ENCODE results near the gene MGAT5B. TPM values are rescaled to one million over a fixed set of nuclear protein-coding genes. Genes with fewer than 3 reads are reported as not detected.

MGAT5B gene
- total and polyA plus RNA-seq, 10 of the 15 experiments (the other 5 are each of a cell fraction or from before 2014, with no cell fraction given) = 0.13 TPM; not detected in 9

DNA sequence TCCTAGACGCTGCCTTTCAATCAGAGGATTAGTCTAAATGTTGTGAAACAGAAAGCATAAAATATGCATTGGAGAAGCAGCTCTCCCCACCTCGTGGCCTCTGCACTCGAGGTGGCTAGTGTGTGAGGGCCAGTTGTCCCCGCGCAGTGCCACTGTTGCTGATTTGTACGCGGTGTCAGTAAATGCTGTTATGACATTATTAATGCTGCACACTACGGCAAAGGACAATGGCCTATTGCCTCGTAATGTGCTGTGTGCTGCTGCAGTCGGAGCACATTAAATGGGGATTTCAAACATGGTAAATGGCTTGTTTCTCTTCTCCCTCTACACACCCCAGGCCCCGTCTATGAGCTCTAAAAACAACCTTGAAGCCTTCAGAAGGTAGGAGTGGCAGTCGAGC, 5.7 kb upstream of the MGAT5B start (continued):
- TF ChIP-seq MAX (IDR thresholded peaks at IDR 0.05; ENCODE audit: low read depth, low read length) = no peak
- no peak for TF ChIP-seq ZNF207 (IDR thresholded peaks at IDR 0.05; ENCODE audit: borderline replicate concordance)
- TF ChIP-seq TAF1 (IDR thresholded peaks at IDR 0.05; ENCODE audit: borderline replicate concordance, low read depth, low read length) = no peak
- no peak for TF ChIP-seq MTA2 (IDR thresholded peaks at IDR 0.05; ENCODE audit: low read depth)

GRCh38 chr17:76864024-76864423, 4.2 kb upstream of the MGAT5B start:
- Histone ChIP-seq H3K27me3 (replicated peaks in 1 of 2; ENCODE audit: control insufficient read depth in 2 of 2, insufficient read depth in 2 of 2, low read length in 1 of 2) (peaks cover 0 to 1% of the 10 kb centered on the region in 2 experiments; a peak in 2 of 4 replicates), H2AFZ (ENCODE audit: control insufficient read depth, low read depth, low read length) (no peak overlapping the region), H3K9me3 (replicated peaks; ENCODE audit: control insufficient read depth, insufficient read depth, low read length) (no peaks in the 10 kb centered on the region), H3K9ac (ENCODE audit: control insufficient read depth, insufficient read depth, low read length) (no peak overlapping the region), H3K4me1 (ENCODE audit: control insufficient read depth, insufficient read depth, low read length) (no peaks in the 10 kb centered on the region; the same call in 1 of the 2 replicates), H3K27ac (ENCODE audit: control insufficient read depth, insufficient read depth) (no peak overlapping the region), H3K79me2 (ENCODE audit: control insufficient read depth, insufficient read depth, low read length) (no peaks in the 10 kb centered on the region), H3K4me3 (no peak overlapping the region), H3K36me3 (ENCODE audit: control insufficient read depth in 2 of 2, insufficient read depth in 2 of 2, low read length in 1 of 2) (no peaks in the 10 kb centered on the region), H3K4me2 (ENCODE audit: control insufficient read depth, insufficient read depth) (no peak overlapping the region), H4K20me1 (ENCODE audit: control insufficient read depth, insufficient read depth) (no peaks in the 10 kb centered on the region)
- POLR2A ChIA-PET = no interaction called here
- RAD21 ChIA-PET (ENCODE audit: unreplicated experiment) = no interaction called here
- ATAC-seq (no peak), FAIRE-seq (no peak), DNase-seq (ENCODE audit: low read depth, low spot score) (no peak)
- in situ Hi-C loops (cut with MboI) = no loop called here
- CTCF ChIA-PET = no interaction called here
- intact Hi-C loops (cut with micrococcal nuclease; ENCODE audit: unreplicated experiment) = loop anchor here (10.0 kb wide), 1 partner anchor 381 kb away; no protein-coding TSS in a partner anchor
- 32% methylated on average over 7 of the region's 7 CpGs for WGBS (ENCODE audit: insufficient coverage, insufficient replicate concordance, low lambda C conversion rate, missing lambda C conversion rate)
- SMC1A ChIA-PET (ENCODE audit: uncharacterized antibody, unreplicated experiment) = no interaction called here
- TF ChIP-seq E4F1 (IDR thresholded peaks at IDR 0.05; ENCODE audit: borderline replicate concordance, partially characterized antibody) (no peak), FOS (IDR thresholded peaks at IDR 0.05; ENCODE audit: borderline replicate concordance, extremely low read depth, insufficient read length) (no peak), NFYA (IDR thresholded peaks at IDR 0.05; ENCODE audit: borderline replicate concordance, low read depth, low read length) (no peak), CHD1 (IDR thresholded peaks at IDR 0.05; ENCODE audit: low read depth, low read length) (no peak), TBL1XR1 (IDR thresholded peaks at IDR 0.05; ENCODE audit: low read depth, low read length) (no peak), ZNF592 (IDR thresholded peaks at IDR 0.05) (no peak), CEBPB (IDR thresholded peaks at IDR 0.05; ENCODE audit: borderline replicate concordance in 1 of 2, low read depth in 2 of 2, low read length in 2 of 2) (no peak), MXI1 (IDR thresholded peaks at IDR 0.05; ENCODE audit: low read depth, low read length) (no peak), MYC (IDR thresholded peaks at IDR 0.05; ENCODE audit: insufficient read depth, insufficient read length, insufficient replicate concordance, low read length, severe bottlenecking) (no peak), JUNB (IDR thresholded peaks at IDR 0.05) (no peak)
- no TSS peak for BruUV-seq (replicated peaks)
